ENCODE data around the gene PCSK6.
A peak's percentile ranks its signal among the peaks of the same experiment; 100 is the strongest.

Gene PCSK6

DNA sequence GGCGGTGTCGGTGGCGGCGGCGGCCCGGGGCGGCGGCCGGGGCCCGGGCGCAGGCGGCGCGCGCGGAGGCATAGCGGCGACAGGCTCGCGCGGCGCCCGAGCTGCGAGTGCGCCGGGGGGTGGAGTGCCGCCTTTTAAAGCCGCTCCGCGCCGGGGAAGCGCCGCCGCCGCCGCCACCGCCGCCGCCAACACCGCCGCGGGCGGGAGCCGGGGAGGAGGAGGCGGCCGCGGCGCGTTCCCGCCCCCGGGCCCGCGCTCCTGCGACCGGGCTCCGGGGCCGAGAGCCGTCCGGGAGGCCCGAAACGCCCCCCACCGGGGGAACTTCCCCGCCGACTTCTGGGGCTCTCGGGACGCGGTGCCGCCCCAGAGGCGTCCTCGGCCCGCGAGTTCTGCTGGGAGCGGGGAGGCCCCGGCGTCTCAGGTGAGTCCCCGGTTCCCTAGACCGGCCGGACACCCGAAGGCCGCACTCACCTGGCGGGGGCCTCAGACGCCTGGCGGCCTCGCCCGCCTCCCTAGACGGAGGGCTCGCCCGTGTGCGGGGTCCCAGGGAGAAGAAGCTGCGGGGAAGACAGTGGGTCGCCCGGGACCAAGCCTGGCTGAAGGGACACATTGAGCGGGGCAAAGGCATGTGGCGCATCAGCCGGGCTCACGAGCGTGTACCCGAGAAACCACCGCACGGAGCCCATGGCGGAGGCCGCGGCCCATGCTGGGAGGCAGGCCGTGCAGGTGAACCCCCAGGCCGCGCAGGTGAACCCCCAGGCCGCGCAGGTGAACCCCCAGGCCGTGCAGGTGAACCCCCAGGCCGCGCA, at the start of gene PCSK6:
TSS of gene PCSK6 (minus strand) at position 109 of the 809 bp plus-strand sequence. CDS start at position 72, 37 bp downstream.
- H3K4me3 ChIP-seq (ENCODE audit: low read depth, low read length), result peak within 1 kb of the TSS; percentile 24

- no peak overlapping the region for H3K4me3 ChIP-seq (ENCODE audit: low read depth, low read length)
These were observed 49.5 kb upstream of the PCSK6 start for GRCh38 chr15:101538996-101539395.

DNA sequence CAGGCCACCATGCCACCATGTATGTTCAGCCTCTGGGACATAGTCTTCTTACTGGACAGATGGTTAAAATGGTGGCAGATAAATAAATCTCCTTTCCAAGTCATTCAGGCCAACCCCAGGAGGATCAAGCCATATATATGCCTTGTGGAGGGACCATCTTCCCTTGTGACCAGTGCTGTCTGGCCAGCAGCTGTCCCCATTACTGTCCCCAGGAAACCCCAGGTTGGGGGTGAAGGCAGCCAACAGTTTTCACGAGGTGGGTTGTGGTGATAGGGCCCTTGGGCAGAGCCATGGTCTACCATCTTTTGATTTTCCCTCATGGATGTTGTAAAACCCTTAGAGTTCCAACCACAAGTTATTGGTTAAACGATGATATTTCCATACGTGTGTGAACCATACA, 48.7 kb upstream of the PCSK6 start:
- H3K4me3 ChIP-seq (ENCODE audit: low read depth, low read length), result no peak overlapping the region

DNA sequence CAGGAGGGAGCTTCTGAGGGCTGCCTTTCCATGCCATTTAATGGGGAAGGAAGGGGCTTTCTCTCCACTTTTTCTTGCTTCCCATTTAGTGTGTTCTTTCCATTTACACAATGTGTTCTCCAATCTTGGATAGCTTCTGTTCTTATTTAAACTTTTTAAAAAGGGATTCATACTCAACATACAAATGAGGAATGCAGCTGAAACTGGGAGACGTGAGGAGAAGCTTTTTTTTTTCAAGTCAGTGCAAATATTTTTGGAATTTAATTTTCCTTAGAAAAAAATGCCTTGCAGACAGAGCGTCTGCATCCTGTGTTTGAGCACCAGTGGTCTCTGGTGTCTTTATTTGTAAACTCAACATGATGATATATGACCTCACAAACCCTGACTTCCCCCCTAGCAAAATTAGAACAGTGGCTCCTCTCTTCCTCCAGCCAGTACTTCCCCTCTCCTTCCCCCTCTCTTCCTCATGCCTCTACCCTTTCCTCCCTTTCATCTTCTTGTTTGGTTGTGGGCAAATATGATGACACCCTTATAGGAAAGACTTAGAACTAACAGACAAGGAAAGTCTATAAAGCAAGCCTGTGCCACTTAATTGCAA, 48.1 kb upstream of the PCSK6 start:
- H3K4me3 ChIP-seq (ENCODE audit: low read depth, low read length), result no peak overlapping the region

DNA sequence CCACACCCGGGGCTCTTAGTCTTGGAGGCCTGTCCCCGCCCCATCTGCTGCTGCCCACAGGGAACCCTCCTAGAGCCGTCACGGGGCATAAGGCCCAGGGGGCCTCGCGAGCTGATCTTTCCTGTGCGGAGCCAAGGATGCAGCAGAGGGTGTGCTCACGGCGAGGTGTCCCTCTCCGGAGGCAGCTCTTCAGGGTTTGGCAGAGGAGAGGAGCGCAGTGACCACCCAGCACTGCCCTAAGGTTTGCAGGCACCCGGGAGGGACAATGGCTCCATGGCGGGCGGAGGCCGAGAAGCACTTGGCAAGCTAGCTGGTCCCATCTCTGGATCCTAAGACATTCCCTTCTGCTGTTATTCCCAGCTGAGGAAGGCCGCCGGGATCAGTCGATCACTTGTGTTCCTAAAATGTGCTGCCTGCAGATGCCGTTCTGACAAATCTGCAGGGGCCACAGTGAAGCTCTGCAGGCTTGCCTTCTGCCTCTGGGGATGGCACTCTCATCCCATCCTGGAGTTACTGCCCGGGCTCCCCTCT, 47.4 kb upstream of the PCSK6 start:
- H3K4me3 ChIP-seq (ENCODE audit: low read depth, low read length), result no peak overlapping the region

DNA sequence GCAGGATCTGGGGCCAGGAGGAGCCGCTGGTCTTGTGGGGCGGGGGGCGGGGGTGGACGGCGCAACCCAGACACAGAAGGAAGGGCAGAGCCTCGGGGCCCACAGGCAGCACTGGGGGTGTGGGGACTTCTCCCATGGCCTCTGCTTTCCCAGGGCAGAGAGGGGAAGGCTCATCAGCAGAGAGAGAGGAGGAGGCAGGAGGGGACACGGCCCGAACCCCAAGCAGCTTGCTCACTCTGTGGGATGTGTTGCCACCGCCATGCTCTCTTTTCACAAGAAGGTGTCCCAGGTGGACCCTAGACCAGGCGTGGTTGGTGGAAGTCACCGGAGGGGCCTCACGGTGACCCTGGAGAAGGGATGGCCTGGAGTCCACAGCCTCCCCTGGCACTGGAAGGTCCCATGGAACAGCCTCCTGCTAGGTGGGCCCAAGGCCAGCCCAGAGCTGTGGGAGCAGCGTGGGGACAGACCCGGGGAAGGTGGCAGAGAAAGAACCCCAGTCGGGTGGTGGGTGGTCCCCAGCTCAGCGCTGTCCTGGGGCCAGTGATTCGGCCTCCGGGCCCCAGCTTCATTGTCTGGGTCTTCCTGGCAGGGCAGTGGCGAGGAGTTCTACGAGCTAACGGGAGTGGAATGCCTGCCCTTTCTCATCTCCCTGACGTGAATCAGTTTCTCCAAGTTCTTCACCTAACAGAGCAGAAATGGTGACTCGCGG, 46.8 kb upstream of the PCSK6 start:
- H3K4me3 ChIP-seq (ENCODE audit: low read depth, low read length), result no peak overlapping the region

GRCh38 chr15:101535170-101535902, 45.8 kb upstream of the PCSK6 start:
- H3K4me3 ChIP-seq (ENCODE audit: low read depth, low read length), result no peak overlapping the region

GRCh38 chr15:101534376-101534970, 45.0 kb upstream of the PCSK6 start:
- H3K4me3 ChIP-seq (ENCODE audit: low read depth, low read length), result no peak overlapping the region

DNA sequence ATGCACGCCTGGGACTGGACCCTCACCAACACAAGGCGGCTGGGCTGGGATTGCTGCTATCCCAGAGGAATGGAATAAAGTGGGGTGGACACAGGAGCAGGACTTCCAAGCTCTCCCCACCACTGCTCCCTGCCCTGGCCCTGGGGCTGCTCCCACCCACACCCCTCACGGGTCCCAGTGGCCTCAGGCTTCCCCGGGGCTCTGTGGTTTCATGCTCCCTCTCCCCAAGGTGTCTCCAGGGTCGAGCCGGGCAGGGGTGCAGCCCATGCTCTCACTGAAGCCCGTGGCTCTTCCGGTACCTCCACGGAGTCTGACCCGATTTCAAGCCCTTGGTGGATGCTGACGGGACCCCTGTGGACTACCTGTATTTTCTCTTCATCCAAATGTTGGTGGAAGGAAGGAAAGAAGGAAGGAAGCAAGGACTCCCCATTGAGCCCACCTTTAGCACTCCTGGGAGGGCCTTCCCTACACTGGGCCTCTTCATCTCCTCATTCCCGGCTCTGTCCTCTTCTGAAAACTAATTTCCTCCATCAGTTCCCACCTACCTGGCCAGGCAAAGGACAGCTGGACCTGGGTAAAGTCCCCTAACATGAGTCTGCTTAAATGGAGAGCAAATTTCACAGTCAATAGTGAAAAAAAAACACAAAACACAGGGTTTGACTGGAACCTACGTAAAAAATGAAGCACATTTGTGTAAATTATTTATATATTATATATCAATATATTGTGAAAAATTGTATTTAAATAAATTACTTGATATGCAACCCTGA, 44.0 kb upstream of the PCSK6 start:
- no peak overlapping the region for H3K4me3 ChIP-seq (ENCODE audit: low read depth, low read length)

DNA sequence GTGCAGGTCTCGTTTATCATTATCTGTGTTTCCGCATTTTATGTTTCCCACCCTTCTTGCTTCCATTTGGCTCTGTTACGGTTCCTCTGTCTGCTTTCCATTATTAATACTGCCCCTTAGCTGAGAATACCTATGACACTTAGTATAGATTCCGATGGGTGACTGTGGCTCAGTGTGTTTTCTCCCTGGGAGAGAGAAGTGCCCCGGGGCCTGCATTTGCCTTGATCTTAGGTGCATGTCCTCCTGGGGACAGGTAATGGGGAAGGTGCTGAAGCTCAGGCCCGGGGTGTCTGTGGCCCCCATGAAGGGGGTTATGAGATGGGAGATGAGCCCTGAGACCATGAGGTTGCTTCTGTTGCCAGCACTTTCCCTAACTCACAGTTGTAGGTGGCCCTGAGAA, 43.4 kb upstream of the PCSK6 start:
- no peak overlapping the region for H3K4me3 ChIP-seq (ENCODE audit: low read depth, low read length)

DNA sequence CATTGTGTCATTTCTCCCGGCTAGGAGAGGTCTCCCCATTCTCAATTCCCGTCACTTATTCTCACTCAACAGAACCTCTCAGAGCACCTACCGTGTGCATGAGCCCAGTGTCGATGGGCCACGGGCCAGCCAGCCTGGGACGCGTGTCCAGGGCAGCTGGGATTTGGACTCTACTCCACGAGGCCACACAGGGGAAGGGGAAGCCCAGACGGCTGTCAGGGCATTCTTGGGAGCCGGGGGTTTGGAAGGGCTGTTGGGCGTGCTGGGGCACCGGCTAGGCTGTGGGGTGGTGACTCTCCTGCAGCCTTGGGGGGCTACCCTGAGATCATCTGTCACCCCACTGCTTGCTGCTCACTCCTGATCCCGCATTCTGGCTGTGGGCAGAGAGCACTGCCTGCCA, 41.7 kb upstream of the PCSK6 start:
- H3K4me3 ChIP-seq (ENCODE audit: low read depth, low read length), result no peak overlapping the region

GRCh38 chr15:101530224-101530958, 40.9 kb upstream of the PCSK6 start:
- no peak overlapping the region for H3K4me3 ChIP-seq (ENCODE audit: low read depth, low read length)

- H3K4me3 ChIP-seq (ENCODE audit: low read depth, low read length), result no peak overlapping the region
These were observed 39.4 kb upstream of the PCSK6 start for GRCh38 chr15:101528917-101529299.

- no peak overlapping the region for H3K4me3 ChIP-seq (ENCODE audit: low read depth, low read length)
These were observed 38.8 kb upstream of the PCSK6 start for GRCh38 chr15:101528108-101528916.

- no peak overlapping the region for H3K4me3 ChIP-seq (ENCODE audit: low read depth, low read length)
These were observed 37.4 kb upstream of the PCSK6 start for GRCh38 chr15:101526890-101527289.

- H3K4me3 ChIP-seq (ENCODE audit: low read depth, low read length), result no peak overlapping the region
These were observed 36.9 kb upstream of the PCSK6 start for GRCh38 chr15:101526442-101526841.

DNA sequence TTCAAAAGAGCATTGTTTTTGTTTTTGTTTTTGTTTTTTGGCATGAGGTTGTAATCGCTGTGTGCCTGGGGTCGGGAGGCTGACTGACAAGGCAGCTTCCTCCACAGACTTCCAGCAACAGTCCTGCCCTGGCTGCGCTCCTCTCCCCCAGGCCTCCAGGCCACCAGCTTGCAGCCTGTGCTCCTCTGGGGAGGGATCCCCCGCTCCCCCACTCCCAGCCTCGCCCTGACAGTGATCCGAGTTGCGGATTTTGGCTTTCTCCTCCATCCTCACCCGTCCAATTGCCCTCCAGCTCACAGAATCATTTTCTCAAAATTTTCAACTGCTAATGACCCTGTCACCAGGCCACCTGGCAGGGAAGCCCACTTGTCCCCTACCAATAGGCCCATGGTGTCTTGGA, 36.5 kb upstream of the PCSK6 start:
- no peak overlapping the region for H3K4me3 ChIP-seq (ENCODE audit: low read depth, low read length)

DNA sequence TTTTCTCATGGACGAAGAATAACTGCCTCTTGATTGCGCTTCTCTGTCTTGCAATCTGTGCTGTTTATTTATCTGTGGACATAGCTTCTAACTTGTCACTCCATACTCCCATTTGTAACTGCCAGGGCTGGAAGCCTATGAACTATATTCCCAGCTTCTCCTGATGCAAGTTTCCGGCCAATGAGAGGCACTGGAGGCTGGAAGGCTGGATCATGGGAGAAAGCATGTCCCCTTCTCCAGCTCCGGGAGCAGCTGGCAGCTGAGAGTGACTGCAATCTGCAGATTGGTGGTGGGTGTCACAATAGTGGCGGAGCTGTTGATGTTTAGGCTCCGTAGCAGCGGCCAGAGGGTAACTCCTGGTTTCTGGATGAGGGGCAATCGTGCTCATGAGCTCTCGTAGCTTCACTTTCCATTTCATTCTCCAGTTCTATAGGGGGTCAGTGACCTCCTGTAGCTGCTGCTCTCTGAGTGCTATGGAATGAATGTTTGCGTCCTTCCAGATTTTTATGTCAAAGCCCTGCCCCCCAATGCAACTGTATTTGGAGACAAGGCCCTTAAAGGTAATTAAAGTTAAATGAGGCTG, 35.7 kb upstream of the PCSK6 start:
- no peak overlapping the region for H3K4me3 ChIP-seq (ENCODE audit: low read depth, low read length)
